ENCODE results near the gene SCN8A.
"Not testable (repeated sequence)": the region's sequence is repeated elsewhere in the genome, so short reads cannot be mapped to it uniquely, and the experiment has no call there.

SCN8A gene

DNA sequence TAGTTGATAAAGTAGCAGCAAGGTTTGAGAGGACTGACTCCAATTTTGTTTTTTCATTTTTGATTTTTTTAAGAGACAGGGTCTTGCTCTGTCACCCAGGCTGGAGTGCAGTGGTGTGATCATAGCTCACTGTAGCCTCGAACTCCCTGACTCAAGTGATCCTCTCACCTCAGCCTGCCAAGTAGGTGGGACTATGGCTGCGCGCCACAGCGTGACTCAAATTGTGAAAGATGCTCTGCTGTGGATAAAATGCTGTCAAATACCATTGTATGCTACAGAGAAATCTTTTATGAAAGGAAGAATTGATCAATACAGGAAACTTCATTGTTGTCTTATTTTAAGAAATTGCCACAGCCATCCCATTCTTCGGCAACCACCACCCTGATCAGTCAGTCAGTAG is 48.3 kb downstream of the SCN8A start:
- Histone ChIP-seq H3K36me3 (ENCODE audit: low read depth) (no peaks in the 10 kb centered on the region), H3K9me3 (ENCODE audit: severe bottlenecking) (no peaks in the 10 kb centered on the region), H3K4me1 (ENCODE audit: insufficient read depth, poor library complexity, severe bottlenecking) (peaks cover 28% of the 10 kb centered on the region), H3K27ac (ENCODE audit: poor library complexity, severe bottlenecking) (no peak overlapping the region), H3K4me3 (ENCODE audit: severe bottlenecking) (no peak overlapping the region), H3K27me3 (ENCODE audit: insufficient read depth, poor library complexity, severe bottlenecking) (no peaks in the 10 kb centered on the region)
- ATAC-seq (ENCODE audit: low read depth) (no peak), DNase-seq (ENCODE audit: low spot score) (no peak)
- TF ChIP-seq, protein P1, sequence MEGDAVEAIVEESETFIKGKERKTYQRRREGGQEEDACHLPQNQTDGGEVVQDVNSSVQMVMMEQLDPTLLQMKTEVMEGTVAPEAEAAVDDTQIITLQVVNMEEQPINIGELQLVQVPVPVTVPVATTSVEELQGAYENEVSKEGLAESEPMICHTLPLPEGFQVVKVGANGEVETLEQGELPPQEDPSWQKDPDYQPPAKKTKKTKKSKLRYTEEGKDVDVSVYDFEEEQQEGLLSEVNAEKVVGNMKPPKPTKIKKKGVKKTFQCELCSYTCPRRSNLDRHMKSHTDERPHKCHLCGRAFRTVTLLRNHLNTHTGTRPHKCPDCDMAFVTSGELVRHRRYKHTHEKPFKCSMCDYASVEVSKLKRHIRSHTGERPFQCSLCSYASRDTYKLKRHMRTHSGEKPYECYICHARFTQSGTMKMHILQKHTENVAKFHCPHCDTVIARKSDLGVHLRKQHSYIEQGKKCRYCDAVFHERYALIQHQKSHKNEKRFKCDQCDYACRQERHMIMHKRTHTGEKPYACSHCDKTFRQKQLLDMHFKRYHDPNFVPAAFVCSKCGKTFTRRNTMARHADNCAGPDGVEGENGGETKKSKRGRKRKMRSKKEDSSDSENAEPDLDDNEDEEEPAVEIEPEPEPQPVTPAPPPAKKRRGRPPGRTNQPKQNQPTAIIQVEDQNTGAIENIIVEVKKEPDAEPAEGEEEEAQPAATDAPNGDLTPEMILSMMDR (IDR thresholded peaks at IDR 0.05; ENCODE audit: poor library complexity, severe bottlenecking): no peak

- Histone ChIP-seq H3K9me3 (ENCODE audit: severe bottlenecking) (no peaks in the 10 kb centered on the region), H3K27ac (ENCODE audit: poor library complexity, severe bottlenecking) (no peak overlapping the region), H3K4me1 (ENCODE audit: insufficient read depth, poor library complexity, severe bottlenecking) (peaks cover 7% of the 10 kb centered on the region), H3K27me3 (ENCODE audit: insufficient read depth, poor library complexity, severe bottlenecking) (peaks cover 3% of the 10 kb centered on the region), H3K4me3 (ENCODE audit: severe bottlenecking) (no peak overlapping the region), H3K36me3 (ENCODE audit: low read depth) (no peaks in the 10 kb centered on the region)
- TF ChIP-seq, protein P1 (IDR thresholded peaks at IDR 0.05; ENCODE audit: poor library complexity, severe bottlenecking): no peak
- DNase-seq (ENCODE audit: low spot score) (no peak), ATAC-seq (ENCODE audit: low read depth) (no peak)
These were observed 51.3 kb downstream of the SCN8A start for GRCh38 chr12:51642286-51642685.

DNA sequence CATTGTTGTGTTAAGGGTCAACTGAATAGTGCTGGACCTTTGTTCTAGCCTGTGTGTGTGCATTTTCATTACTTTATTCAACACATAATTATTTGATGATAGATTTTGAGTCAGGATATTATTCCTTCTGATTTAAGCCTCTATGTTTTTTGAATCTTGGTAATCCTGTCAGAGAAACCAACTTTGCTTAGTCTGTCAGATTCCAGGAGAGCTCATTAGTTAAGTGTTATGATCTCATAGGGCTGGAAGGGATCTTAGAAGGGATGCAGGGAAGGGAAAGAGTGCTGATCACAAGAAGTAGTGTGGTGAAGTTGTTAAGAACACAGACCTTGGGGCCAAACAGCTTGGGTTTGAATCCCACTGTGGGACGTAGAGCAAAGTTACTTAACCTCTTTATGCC is 52.9 kb downstream of the SCN8A start:
- peaks cover 3% of the 10 kb centered on the region for H3K27me3 ChIP-seq (ENCODE audit: insufficient read depth, poor library complexity, severe bottlenecking)
- no peaks in the 10 kb centered on the region for H3K9me3 ChIP-seq (ENCODE audit: severe bottlenecking)
- no peaks in the 10 kb centered on the region for H3K36me3 ChIP-seq (ENCODE audit: low read depth)
- peaks cover 6% of the 10 kb centered on the region for H3K4me1 ChIP-seq (ENCODE audit: insufficient read depth, poor library complexity, severe bottlenecking)
- DNase-seq (ENCODE audit: low spot score) (no peak), ATAC-seq (ENCODE audit: low read depth) (no peak)
- H3K27ac ChIP-seq (ENCODE audit: poor library complexity, severe bottlenecking): no peak overlapping the region
- H3K4me3 ChIP-seq (ENCODE audit: severe bottlenecking): no peak overlapping the region
- TF ChIP-seq, protein P1 (IDR thresholded peaks at IDR 0.05; ENCODE audit: poor library complexity, severe bottlenecking): no peak

DNA sequence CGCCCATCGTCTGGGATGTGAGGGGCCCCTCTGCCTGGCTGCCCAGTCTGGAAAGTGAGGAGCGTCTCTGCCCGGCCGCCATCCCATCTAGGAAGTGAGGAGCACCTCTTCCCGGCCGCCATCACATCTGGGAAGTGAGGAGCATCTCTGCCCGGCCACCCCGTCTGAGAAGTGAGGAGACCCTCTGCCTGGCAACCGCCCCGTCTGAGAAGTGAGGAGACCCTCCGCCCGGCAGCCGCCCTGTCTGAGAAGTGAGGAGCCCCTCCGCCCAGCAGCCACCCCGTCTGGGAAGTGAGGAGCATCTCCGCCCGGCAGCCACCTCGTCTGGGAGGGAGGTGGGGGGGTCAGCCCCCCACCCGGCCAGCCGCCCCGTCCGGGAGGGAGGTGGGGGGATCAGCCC is 53.7 kb downstream of the SCN8A start:
- H3K27me3 ChIP-seq (ENCODE audit: insufficient read depth, poor library complexity, severe bottlenecking); H3K4me3 ChIP-seq (ENCODE audit: severe bottlenecking); H3K4me1 ChIP-seq (ENCODE audit: insufficient read depth, poor library complexity, severe bottlenecking); ATAC-seq (ENCODE audit: low read depth); H3K27ac ChIP-seq (ENCODE audit: poor library complexity, severe bottlenecking); DNase-seq (ENCODE audit: low spot score); H3K9me3 ChIP-seq (ENCODE audit: severe bottlenecking); H3K36me3 ChIP-seq (ENCODE audit: low read depth): not testable (repeated sequence)

DNA sequence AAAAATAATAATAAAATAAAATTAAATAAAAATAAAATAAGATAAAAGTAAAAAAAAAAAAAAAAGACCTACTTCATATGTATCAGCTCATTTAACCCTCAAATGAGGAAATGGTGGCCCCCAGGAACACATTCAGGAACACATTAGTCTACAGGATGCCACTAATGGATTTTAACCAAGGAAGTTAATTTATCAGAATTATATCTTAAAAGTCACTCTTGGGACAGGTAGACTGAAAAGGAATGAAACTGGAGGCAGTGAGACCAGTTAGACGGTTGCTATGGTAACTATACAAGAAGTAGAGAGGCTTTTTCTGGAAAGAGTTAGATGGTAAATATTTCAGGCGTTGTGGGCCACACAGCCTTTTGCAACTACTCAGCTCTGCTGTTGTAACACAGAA is 54.9 kb downstream of the SCN8A start:
- Histone ChIP-seq H3K4me1 (ENCODE audit: insufficient read depth, poor library complexity, severe bottlenecking) (no peaks in the 10 kb centered on the region), H3K27ac (ENCODE audit: poor library complexity, severe bottlenecking) (no peak overlapping the region), H3K27me3 (ENCODE audit: insufficient read depth, poor library complexity, severe bottlenecking) (peaks cover 3% of the 10 kb centered on the region), H3K9me3 (ENCODE audit: severe bottlenecking) (no peaks in the 10 kb centered on the region), H3K4me3 (ENCODE audit: severe bottlenecking) (no peak overlapping the region), H3K36me3 (ENCODE audit: low read depth) (no peaks in the 10 kb centered on the region)
- DNase-seq (ENCODE audit: low spot score) (no peak), ATAC-seq (ENCODE audit: low read depth) (no peak)
- TF ChIP-seq, protein P1 (IDR thresholded peaks at IDR 0.05; ENCODE audit: poor library complexity, severe bottlenecking): no peak

Data from RWPE2 (cell line).